ENCODE data around the gene RTL10. TPM values are rescaled to one million over a fixed set of nuclear protein-coding genes. Genes with fewer than 3 reads are reported as not detected.

The RTL10 gene
- total RNA-seq, result 6.8 and 10.1 TPM in 2 replicates

GRCh38 chr22:19854778-19855503, at the start of gene RTL10, which contains the start of gene GNB1L:
RTL10 (minus strand) TSS chr22:19854874; CDS start chr22:19852261, 2,613 bp downstream.
GNB1L (minus strand) TSS chr22:19854874; CDS start chr22:19821355, 33,519 bp downstream.

Other genes with a start within 250 kb of the RTL10 start
- 9.6 and 39.7 TPM in 2 replicates for gene SEPTIN5, start 140.4 kb downstream of the RTL10 start, total RNA-seq
- gene GP1BB, start 131.3 kb downstream of the RTL10 start, total RNA-seq, result 0.73 and 6.6 TPM in 2 replicates
- gene TBX1, start 94.1 kb downstream of the RTL10 start, total RNA-seq, result 0.17 and 0.44 TPM in 2 replicates
- gene GNB1L, start within 50 bp of the RTL10 start, total RNA-seq, result 7.1 and 7.9 TPM in 2 replicates
- 194 and 410 TPM in 2 replicates for gene COMT, start 86.9 kb upstream of the RTL10 start, total RNA-seq
- gene TXNRD2, start 86.9 kb upstream of the RTL10 start, total RNA-seq, result 16.5 and 28.5 TPM in 2 replicates
- gene ARVCF, start 161.9 kb upstream of the RTL10 start, total RNA-seq, result 10.3 and 16.4 TPM in 2 replicates
- 42.6 and 62.0 TPM in 2 replicates for gene TANGO2, start 166.2 kb upstream of the RTL10 start, total RNA-seq
- 19.5 and 23.3 TPM in 2 replicates for gene DGCR8, start 225.4 kb upstream of the RTL10 start, total RNA-seq